ENCODE data around the gene SCAPER. TPM values are rescaled to one million over a fixed set of nuclear protein-coding genes. Genes with fewer than 3 reads are reported as not detected.

Gene SCAPER
- total and polyA plus RNA-seq, 2 donors (not counting 1 experiment from before 2014, with no cell fraction given) = 8.3 to 61.6 TPM

- Histone ChIP-seq H3K4me2 (replicated peaks; ENCODE audit: low read depth, low read length, poor library complexity, severe bottlenecking) (peak overlapping the region; percentile 96), H3K27me3 (replicated peaks in 1 of 4; ENCODE audit: control extremely low read depth in 1 of 4, control insufficient read depth in 3 of 4, insufficient read depth in 4 of 4, low read length in 3 of 4) (peaks cover 7 to 92% (median 73%) of the 10 kb centered on the region in 4 experiments), H3K4me3 (ENCODE audit: control extremely low read depth in 1 of 5, extremely low read depth in 1 of 5, insufficient read depth in 1 of 5, low read depth in 2 of 5, low read length in 4 of 5) (peak overlapping the region in 1 of 5 experiments; percentile 40), H4K20me1 (ENCODE audit: control insufficient read depth, insufficient read depth, low read length, poor library complexity, severe bottlenecking) (peaks cover 41% of the 10 kb centered on the region), H3K36me3 (replicated peaks in 1 of 2; ENCODE audit: control extremely low read depth in 1 of 2, control insufficient read depth in 1 of 2, extremely low read depth in 1 of 2, insufficient read depth in 2 of 2, low read length in 1 of 2) (no peaks in the 10 kb centered on the region), H3K4me1 (ENCODE audit: control insufficient read depth in 2 of 2, insufficient read depth in 2 of 2, low read length in 2 of 2) (peaks cover 78 to 89% of the 10 kb centered on the region in 2 donors), H3K79me2 (ENCODE audit: control insufficient read depth, insufficient read depth, low read length) (no peaks in the 10 kb centered on the region), H2AFZ (ENCODE audit: insufficient read depth, low read depth, low read length, poor library complexity, severe bottlenecking) (peak overlapping the region; percentile 24), H3K9ac (ENCODE audit: low read length) (no peak overlapping the region), H3K9me3 (ENCODE audit: control extremely low read depth in 1 of 3, control insufficient read depth in 2 of 3, insufficient read depth in 1 of 3, low read length in 2 of 3) (peaks cover 3 to 64% (median 10%) of the 10 kb centered on the region in 3 donors), H3K27ac (ENCODE audit: low read length in 2 of 2) (no peak overlapping the region)
- POLR2A ChIA-PET = no interaction called here
- TF ChIP-seq EZH2 (IDR thresholded peaks at IDR 0.05; ENCODE audit: borderline replicate concordance, insufficient read depth, low read depth, low read length, poor library complexity, severe bottlenecking) (peak; percentile 75), CTCF (IDR thresholded peaks at IDR 0.05) (no peak)
- CTCF ChIA-PET = no interaction called here
- intact Hi-C loops (cut with micrococcal nuclease) = no loop called here
- peaks cover 52% of the 10 kb centered on the region for H3K4me1 Mint-ChIP-seq
- no peaks in the 10 kb centered on the region for H3K9me3 Mint-ChIP-seq (ENCODE audit: insufficient read depth)
- peak; percentile 58 for DNase-seq
- 10% methylated on average over 87 of the region's 87 CpGs for WGBS (ENCODE audit: insufficient coverage)
- no peak for ATAC-seq (ENCODE audit: low read depth)
- H3K27ac Mint-ChIP-seq = no peak overlapping the region
- peak overlapping the region; percentile 83 for H3K4me3 Mint-ChIP-seq
- peaks cover 64% of the 10 kb centered on the region for H3K27me3 Mint-ChIP-seq
These were observed 562.5 kb downstream of the SCAPER start for GRCh38 chr15:76342382-76343201.

GRCh38 chr15:76342058-76342381 is 563.1 kb downstream of the SCAPER start:
- peaks cover 68% of the 10 kb centered on the region for H3K27me3 Mint-ChIP-seq
- H3K4me3 ChIP-seq (ENCODE audit: control extremely low read depth in 1 of 5, extremely low read depth in 1 of 5, insufficient read depth in 1 of 5, low read depth in 2 of 5, low read length in 4 of 5) = peak overlapping the region in 1 of 5 experiments; percentile 15

More at GRCh38 chr15:76342058-76342381, 563.1 kb downstream of the SCAPER start:
- H3K27ac ChIP-seq (ENCODE audit: low read length in 2 of 2) = no peak overlapping the region
- peaks cover 56% of the 10 kb centered on the region for H3K4me1 Mint-ChIP-seq
- no peak for ATAC-seq (ENCODE audit: low read depth)
- H3K79me2 ChIP-seq (ENCODE audit: control insufficient read depth, insufficient read depth, low read length) = no peaks in the 10 kb centered on the region
- H2AFZ ChIP-seq (ENCODE audit: insufficient read depth, low read depth, low read length, poor library complexity, severe bottlenecking) = no peak overlapping the region
- peaks cover 78 to 89% of the 10 kb centered on the region in 2 donors for H3K4me1 ChIP-seq (ENCODE audit: control insufficient read depth in 2 of 2, insufficient read depth in 2 of 2, low read length in 2 of 2)
- peaks cover 6 to 93% (median 75%) of the 10 kb centered on the region in 4 experiments for H3K27me3 ChIP-seq (replicated peaks in 1 of 4; ENCODE audit: control extremely low read depth in 1 of 4, control insufficient read depth in 3 of 4, insufficient read depth in 4 of 4, low read length in 3 of 4)
- peaks cover 3 to 69% (median 10%) of the 10 kb centered on the region in 3 donors for H3K9me3 ChIP-seq (ENCODE audit: control extremely low read depth in 1 of 3, control insufficient read depth in 2 of 3, insufficient read depth in 1 of 3, low read length in 2 of 3)
- ChIA-PET POLR2A (no interaction called here), CTCF (interaction anchor here (1.2 kb wide), 1 partner anchor 107 kb away, joined by 4 read pairs; no protein-coding TSS in a partner anchor)
- 6% methylated on average over 13 of the region's 20 CpGs for WGBS (ENCODE audit: insufficient coverage)
- H4K20me1 ChIP-seq (ENCODE audit: control insufficient read depth, insufficient read depth, low read length, poor library complexity, severe bottlenecking) = peaks cover 41% of the 10 kb centered on the region
- no peak for DNase-seq
- peak overlapping the region; percentile 64 for H3K27ac Mint-ChIP-seq
- H3K9ac ChIP-seq (ENCODE audit: low read length) = peak overlapping the region; percentile 7
- no peaks in the 10 kb centered on the region for H3K9me3 Mint-ChIP-seq (ENCODE audit: insufficient read depth)
- H3K36me3 ChIP-seq (replicated peaks in 1 of 2; ENCODE audit: control extremely low read depth in 1 of 2, control insufficient read depth in 1 of 2, extremely low read depth in 1 of 2, insufficient read depth in 2 of 2, low read length in 1 of 2) = no peaks in the 10 kb centered on the region
- peak overlapping the region; percentile 96 for H3K4me2 ChIP-seq (replicated peaks; ENCODE audit: low read depth, low read length, poor library complexity, severe bottlenecking)
- TF ChIP-seq EZH2 (IDR thresholded peaks at IDR 0.05; ENCODE audit: borderline replicate concordance, insufficient read depth, low read depth, low read length, poor library complexity, severe bottlenecking) = peak; percentile 8
- TF ChIP-seq CTCF (IDR thresholded peaks at IDR 0.05) = no peak
- H3K4me3 Mint-ChIP-seq = peak overlapping the region; percentile 83
- intact Hi-C loops (cut with micrococcal nuclease) = no loop called here
